Measurements from ENCODE around the gene DCK.

GRCh38 chr4:70993181-70994068 is at the start of gene DCK:
- TF ChIP-seq CTCF (conservative IDR thresholded peaks at IDR 0.05; ENCODE audit: low read depth, low read length) (no peak), EZH2phosphoT487 (IDR thresholded peaks at IDR 0.05; ENCODE audit: borderline replicate concordance, low read length) (no peak), EZH2 (IDR thresholded peaks at IDR 0.05; ENCODE audit: low read length, unreplicated experiment) (no peak)
